NCI-H2107 treated with DMSO at 0.1 percent for 48 hours (cell line): ENCODE measurements around the gene KRT7.

Experiments
- DNase-seq: peaks from one replicate; lab custom pipeline; 2025; ENCODE audit not compliant: unreplicated experiment; lab: John Stamatoyannopoulos, UW

The KRT7 gene

DNA sequence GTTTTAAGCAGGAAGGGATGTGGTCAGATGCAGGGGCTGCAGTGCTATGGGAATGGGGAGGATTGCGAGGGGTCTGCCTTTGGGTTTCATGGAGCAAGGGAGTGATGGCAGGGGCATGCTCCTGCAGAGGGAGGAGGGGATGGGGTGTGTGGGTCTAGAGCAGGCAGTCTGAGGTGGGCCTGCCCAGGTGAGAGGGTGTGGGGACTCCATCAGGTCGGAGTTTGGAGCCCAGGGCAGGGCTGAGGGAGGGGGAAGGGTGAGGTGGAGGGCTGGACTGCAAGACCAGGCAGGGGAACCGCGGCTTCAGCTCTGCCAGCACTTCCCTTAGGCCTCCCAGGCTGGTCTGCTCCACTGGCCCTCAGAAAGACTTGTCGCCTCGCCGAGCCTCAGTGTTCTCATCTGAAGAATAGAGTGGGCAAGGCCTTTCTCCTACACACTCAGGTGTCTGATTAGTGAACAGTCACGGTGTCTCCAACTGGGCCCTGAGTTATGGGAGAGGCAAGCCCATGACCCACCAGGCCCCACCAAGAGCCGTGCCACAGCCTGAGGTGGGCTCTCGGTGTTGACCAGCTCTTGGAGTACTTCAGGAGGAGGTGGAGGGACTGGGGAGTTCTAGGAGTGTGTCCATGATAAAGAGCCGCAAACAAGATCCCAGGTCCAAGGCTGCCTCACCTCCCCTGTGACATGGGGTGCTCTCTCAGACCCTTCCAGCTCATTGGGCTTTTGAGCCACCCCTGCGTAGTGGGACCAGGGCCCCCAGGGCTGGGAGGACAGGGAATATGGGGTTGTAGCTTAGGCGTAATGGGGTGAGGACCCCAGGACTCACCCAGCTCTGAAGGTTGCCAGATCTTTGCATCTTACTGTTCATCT lies 21.1 kb upstream of the KRT7 start:
- no peak for DNase-seq

DNA sequence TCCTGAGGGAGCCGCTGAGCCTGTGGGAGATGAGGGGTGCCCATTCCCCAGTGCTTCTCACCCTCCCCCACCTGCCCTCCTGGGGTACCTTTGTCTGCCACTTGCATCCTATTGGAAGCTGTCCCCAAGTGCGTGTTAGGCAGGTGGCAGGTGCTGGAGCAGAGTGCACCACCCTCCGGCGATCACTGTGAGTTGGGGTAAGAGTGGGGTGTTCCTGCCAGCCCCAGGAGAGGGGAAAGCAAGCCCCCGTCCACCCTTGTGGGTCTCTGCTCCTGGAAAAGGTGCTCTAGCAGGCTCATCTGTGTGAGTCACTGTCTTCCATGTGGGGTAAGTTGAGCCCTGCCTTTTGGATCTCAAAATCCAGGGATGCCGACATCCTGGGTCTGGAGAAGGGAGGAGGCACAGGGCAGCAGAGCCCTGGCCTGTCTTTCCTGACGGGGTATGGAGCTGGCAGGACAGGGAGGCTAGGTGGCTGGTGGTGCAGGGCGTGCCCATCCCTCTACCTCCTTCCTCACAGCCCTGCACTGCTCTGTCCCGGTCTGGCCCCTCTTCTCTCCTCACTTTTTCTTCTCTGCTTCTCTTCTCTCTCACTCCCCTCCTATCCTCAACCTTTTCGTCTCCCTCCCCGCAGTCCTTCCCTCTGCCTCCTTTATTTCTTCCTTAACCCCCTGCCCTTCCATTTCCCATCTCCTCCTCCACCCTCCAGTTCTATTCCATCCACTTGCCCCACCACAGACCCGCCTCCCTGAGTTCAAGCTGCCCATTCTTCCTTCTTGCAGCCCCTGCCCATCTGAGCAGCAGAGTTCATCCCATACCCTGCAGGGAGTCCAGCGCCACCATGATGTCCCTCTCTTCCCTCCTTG lies 20.1 kb upstream of the KRT7 start:
- DNase-seq: peak; percentile 84

DNA sequence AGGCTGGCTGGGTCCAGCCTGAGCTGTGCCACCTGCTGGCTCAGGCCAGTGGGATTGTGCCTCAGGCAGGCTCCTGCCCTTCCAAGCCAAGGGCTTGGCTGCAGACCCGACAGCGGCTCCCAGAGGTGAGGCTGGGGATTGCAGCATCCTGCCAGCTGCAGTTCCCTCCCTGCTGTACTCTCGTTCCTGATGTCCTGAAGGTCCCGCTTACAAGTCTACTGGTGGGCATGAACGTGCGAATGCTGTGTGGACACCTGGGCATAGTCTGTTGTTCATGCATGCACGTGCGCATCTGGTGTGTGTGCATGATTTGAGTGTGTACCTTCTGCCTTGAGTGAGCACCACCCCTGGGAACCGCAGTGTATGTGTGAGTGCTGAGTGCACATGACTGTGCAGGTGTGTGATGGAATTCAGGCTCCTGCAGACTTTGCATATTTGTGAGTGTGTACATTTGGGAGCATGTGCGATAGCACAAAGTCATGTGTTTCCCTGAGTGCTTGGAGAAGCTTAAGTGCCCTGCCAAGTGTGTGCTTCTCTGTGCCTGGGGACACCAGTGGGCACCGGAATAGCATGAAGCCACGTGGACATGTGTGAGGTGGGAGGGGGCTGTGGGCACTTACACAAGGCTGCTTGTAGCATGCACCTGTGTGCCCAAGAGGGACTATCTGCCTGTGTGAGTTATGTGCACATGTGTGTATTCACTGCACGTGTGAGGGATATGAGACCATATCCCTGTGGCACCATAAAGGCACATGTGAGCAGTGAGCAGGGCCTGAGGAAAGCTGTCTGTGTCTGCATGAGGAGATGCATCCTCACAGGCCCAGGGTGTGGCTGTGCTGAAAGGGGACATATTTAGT lies 19.3 kb upstream of the KRT7 start:
- peak; percentile 83 for DNase-seq

DNA sequence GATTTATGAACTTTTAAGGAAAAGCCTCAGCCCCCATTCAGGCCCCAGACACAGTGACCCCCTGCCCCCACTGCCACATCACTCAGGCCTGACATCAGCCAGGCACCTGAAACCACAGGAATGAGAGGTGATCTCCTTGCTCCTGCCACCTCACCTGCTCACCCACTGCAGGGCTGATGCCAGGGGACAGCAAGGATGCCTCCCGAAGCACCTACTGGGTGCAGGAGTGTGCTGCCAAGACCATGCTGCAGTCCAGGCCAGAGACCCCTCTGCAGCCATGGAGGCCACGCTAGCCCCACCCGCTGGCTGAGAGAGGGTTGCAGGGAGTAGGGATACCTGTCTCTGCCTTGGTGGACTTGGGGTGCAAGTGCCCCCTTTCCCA lies 18.6 kb upstream of the KRT7 start:
- no peak for DNase-seq

DNA sequence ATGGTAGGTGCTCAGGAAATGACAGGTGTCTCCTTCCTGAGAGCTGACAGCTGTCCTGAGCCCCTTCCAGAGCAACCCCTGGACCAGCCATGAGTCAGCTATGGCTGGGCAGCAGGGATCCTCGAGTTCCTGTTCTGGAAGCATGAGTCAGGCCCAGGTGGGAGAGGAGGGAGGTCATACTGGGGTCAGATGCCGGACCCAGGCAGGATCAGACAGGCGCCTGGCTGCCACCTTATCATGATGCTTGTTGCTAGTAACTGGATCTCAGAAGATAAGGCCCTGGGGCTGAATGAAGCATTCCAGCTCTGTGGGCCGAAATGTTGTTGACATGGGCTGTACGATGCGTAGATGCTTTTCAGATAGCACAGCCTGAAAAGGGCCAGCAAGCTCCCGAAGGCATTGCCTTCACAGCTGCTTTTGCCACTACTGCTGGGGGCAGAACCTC lies 17.4 kb upstream of the KRT7 start:
- DNase-seq: no peak

DNA sequence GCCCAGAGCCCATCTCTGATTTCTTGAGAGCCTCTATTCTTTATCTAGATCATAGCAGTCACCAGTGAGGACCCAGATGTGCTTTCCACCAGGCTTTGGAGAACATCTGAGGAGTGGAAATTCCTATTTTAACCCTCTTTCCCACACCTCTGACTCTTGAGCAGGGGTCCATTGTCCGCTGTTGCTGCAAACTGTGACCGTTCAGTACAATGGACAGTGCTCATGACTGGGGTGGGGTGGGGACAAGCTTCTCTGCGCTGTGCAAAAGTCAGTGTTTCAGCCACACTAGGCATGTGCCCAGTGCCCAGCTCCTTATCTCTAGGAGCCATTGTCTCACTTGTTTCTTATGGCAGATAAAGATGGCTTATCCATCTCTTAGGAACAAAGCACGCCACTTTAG lies 16.9 kb upstream of the KRT7 start:
- no peak for DNase-seq

DNA sequence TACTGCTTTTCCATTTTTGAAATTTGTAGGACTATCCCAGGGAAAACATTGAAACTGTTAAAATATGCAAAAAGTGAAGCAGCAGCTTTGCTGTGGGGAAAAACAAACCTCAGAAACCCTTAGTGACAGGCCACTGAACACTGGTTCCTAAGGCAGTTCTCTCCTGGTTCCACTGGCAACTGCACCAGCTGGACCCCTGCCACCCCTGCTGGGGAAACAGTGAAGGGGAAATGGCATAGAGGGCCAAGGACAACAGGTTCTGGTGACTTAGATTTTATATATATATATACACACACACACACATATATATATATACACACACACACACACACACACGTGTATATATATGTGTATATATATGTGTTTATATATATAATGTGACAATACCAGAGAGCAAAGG lies 16.2 kb upstream of the KRT7 start:
- DNase-seq: no peak

DNA sequence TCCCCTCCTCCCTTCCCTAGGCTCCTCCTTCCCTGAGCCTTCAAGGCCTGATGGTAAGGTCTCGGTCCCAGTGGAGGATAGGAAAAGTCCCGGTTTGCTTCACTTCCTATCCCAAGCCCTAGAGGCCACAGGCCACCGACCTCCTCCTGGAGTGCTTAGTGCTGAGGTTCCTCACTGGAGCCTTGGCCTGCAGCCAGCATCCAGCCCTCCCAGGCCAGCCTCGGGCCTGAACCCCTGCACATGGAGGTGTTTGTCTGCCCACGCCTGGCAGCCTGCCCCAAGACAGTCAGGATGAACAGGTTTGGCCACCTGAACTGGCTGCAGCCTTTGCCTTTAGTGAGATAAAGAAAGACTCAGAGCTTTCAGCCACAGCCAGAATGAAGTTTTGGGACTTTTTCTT lies 15.8 kb upstream of the KRT7 start:
- no peak for DNase-seq

DNA sequence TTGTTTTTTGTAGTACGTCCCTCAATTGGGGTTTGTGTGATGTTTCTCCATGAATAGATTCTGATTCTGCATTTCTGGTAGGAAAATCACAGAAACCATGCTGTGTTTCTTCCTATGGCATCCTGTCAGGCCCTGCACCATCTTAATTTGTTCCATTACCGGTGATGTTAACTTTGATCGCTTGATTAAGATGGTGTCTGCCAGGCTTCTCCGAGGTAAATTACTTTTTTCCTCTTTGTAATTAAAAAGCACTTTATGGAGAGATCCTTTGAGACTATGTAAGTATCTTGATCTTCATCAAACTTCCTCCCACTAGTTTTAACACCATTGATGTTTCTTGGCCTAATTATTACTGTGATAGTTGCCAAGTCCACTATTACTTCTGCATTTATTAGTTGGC lies 15.0 kb upstream of the KRT7 start:
- DNase-seq: no peak

DNA sequence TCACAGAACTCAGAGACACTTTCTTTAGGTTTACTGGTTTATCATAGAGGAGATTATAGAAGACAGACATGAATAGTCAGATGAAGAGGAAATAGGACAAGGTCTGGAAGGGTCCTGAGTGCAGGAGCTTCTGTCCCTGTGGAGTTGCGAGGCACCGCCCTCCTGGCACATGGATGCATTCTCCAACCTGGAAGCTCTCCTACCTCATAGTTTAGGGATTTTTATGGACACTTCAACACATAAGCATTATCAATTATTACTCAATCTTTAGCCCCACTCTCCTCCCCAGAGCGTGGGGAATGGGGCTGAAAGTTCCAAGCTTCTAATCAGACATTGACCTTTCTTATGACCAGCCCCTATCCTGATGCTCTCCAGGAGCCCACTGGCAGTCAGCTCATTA lies 12.6 kb upstream of the KRT7 start:
- DNase-seq: no peak

DNA sequence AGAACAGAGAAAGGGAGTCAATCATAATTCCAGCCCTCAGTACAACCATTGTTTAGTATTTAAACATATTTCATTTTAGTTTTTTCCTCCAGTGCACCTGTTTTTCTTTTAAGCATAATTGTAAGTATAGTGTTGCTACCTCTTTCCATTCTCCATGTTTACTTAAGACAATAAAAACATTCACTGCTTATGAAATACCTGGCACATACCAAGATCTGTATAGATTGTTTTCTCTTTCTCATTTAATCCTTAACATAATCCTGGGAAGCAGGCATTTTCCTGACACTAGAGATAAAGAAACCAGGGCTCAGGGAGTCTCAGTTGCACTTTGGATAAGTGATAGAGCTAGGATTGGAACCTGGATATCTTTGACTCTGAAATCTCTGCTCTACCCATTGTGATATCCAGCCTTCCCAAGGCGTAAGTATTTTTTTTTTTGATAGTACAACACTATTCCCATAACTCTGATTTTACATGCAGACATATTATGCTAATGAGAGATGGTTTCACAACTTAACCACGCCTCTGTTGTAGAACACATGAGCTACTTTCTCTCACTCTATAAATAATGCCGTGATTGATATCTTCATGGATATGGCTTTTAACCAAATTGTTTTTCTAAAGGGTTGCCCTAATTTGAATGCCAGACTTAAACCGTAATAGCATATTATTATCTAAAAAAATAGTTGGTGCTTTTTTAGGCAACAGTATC lies 11.8 kb upstream of the KRT7 start:
- no peak for DNase-seq

DNA sequence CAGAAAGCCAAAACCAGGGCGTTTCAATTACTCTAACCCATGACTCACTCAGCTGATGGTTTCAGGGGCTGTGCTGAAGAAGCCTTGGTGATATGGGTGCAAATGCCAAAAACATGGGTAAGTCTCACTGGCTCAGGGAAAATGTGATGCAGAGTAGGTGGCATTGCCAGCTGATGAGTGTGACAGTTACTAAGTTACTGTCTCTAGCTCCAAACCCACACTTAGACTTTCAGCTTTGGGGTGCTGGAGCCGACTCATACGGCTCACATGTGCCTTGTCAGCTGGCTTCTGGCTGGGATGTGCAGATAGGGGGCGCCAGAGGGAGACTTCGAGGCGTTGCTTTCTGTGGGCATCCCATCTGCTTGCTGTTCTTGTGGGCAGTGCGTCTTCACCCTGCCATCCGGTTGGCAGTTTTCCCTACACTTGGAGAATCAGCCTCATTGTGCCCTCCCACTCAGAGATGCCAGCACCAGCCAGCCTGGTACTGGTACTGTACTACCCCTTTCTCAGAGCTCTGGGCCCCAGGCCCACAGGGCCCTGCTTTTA lies 11.1 kb upstream of the KRT7 start:
- no peak for DNase-seq

DNA sequence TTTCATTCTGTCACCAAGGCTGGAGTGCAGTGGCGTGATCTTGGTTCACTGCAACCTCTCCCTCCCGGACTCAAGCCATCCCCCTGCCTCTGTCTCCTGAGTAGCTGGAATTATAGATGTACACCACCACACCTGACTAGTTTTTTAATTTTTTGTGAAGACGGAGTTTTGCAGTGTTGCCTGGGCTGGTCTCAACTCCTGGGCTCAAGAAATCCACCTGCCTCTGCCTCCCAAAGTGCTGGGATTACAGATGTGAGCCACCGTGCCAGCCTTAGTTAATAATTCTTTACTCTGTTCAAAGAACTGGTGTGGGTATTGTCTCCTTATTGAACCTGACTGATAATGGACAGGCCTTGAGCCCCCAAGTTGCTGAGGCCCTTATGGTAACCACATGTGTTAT lies 10.4 kb upstream of the KRT7 start:
- DNase-seq: no peak

DNA sequence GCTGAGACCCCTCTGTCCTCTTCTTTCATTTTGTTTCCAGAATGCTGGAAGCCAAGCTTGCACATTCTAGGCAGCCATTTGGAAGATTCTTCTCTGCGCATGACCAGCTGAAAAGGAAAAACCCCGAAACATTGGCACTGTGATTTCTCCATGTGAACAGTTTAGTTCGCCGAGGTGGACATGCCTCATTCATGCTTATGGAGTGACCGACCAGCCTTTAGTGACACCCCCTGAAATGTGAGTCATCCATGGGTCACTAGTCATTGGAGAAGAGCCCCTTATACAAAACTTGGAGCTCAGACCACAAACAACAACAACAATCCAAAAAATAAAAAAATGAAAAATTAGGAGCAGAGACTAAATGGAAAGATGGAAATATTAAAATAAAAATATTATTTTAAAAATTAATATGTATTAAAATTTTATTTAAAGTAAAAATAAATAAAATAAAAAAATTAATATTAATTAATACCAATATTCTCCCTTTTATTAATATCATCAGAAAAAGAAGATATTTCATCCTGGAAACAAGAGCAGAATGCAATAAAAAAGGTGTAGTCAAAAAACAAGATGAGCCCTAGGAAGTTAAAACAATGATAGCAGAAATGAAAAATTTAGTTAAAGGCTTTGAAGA lies 9.5 kb upstream of the KRT7 start:
- no peak for DNase-seq

DNA sequence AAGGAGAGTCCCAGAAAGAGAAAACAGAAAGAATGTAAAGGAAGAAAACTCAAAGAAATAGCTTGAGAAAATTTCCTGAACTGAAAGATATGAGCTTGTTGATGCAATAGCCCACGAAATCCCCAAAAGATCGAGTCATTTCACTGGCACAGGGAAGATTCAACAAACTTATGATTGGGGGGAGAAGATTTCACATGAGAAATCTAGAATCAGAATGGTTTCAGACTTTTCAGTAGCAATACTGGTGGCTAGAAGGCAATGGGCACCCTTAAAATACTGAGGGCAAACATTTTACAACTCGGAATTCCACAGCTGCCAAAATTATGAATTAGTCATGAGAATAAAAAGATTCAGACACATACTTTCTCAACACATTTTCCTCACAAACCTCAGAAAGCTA lies 8.9 kb upstream of the KRT7 start:
- no peak for DNase-seq

DNA sequence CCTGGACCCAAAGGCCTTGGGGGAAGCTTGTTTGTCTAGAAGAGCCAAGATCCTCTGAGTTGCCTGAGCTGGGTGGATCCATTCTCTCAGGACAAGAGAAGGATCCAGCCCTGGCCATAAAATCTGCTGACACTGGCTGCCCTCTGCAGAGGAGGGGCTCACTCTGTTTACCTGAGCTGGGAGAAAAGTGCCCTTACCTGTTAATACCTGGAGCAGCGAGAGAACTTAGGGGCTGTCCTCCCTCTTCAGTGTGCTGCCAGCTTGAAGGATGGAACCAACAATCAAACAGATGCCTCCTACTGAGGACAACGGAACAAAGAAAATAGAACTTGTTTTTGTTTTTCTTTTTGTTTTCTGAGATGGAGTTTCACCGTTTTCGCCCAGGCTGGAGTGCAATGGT lies 7.3 kb upstream of the KRT7 start:
- no peak for DNase-seq

DNA sequence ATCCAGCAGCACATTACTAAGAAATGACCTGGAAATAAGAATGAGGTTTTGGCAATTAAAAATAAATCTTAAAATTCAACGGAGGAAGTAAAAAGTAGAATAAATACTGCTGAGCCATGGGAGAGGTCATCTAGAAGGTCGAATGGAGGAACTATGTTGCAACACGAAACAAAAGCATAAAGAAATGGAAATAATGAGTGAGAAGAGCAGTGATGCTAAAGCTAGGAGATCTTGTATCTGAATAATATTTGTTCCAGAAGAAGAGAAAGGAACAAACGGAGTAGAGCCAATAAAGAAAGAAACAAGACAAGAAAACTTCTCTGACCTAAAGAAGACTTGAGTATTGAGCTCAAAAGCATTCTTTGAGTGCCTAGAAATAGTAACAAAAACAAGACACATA lies 6.6 kb upstream of the KRT7 start:
- DNase-seq: no peak

DNA sequence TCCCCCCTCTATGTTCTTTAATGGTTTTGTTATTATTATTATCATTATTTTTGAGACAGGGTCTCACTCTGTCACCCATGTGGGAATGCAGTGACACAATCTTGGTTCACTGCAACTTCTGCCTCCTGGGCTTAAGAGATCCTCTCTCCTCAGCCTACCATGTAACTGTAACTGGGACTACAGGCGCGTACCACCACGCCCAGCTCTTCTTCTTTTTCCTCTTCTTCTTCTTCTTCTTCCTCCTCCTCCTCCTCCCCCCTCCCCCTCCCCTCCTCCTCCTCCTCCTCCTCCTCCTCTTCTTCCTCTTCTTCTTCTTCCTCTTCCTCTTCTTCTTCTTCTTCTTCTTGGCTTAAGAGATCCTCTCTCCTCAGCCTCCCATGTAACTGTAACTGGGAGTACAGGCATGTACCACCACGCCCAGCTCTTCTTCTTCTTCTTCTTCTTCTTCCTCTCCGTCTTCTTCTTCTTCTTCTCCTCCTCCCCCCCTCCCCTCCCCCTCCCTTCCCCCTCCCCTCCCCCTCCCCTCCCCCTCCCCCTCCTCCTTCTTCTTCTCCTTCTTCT lies 5.4 kb upstream of the KRT7 start:
- no peak for DNase-seq

DNA sequence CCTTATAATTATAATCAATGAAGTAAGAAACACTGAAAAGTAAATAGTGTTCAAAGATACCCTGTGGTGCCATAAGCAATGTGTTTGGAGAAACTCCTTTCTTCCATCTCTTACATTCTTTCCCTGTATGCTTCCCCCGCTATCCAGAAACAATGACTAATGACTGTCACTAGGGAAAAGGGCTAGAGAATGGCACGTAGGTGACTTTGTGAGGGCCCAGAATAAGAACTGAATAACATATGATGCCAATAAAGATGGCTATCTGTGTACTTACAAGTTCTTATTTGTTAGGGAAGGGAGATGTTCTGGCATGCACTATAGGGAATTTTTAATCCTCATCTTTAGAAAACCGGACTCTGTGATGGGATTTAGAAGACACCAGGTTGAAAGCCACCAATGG lies 4.7 kb upstream of the KRT7 start:
- DNase-seq: no peak

DNA sequence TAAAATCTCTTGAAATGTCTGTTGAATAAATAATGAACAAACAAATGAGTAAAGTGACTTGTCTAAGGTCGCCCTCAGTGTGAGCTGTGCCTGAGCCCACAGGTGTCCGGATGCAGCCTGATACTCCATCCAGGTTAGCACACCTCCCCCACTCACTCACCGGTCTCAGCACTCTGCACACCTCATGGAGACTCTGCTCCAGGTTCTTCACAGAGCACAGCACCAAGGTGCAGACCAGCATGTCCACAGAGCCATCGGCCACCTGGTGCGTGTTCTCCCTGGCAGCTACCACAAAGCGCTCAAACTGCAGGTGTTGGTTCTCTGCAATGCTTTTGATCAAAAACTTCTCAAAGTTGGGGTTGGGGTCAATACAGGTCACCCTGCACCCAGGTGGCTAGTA lies 4.1 kb upstream of the KRT7 start:
- no peak for DNase-seq
